GM12878 (cell line): ENCODE data around the gene DAB2IP. TPM values are rescaled to one million over a fixed set of nuclear protein-coding genes. Genes with fewer than 3 reads are reported as not detected.

Experiments
- ATAC-seq: fragments of 200-7000 bp; cut with Tn5 transposase; 3 replicates; pipeline ENCODE4 v1.9.1; 2020; ENCODE audit warnings: mild to moderate bottlenecking, moderate library complexity
- BruUV-seq: library from RNA; stranded (reverse); fragments of 400-500 nt; replicated peaks from 2 replicates; lab custom pipeline; 2021; lab: Mats Ljungman, UMichigan
- CTCF ChIA-PET: fragments of 300-600 bp; sonication (Branson Sonifier 250); formaldehyde crosslinking; extraction: SDS; loops from one replicate; lab custom pipeline; 2021; ENCODE audit warnings: inconsistent platforms; lab: Yijun Ruan, JAX
- POLR2A ChIA-PET: fragments of 350-600 bp; formaldehyde crosslinking; extraction: SDS; loops from one replicate; lab custom pipeline; 2021; ENCODE audit warnings: inconsistent platforms; lab: Charles Lee
- RAD21 ChIA-PET: fragments of 300-600 bp; sonication (Branson Sonifier 250); formaldehyde crosslinking; loops from one replicate; lab custom pipeline; 2023; ENCODE audit warnings: antibody characterized with exemption; ENCODE audit not compliant: unreplicated experiment; lab: Charles Lee
- SMC1A ChIA-PET: fragments of 300-600 bp; sonication (Branson Sonifier 250); formaldehyde crosslinking; loops from one replicate; lab custom pipeline; 2023; ENCODE audit not compliant: unreplicated experiment, uncharacterized antibody; lab: Charles Lee
- DNase-seq: peaks from one replicate; pipeline ENCODE4 v3.0.0-alpha.2; 2011; ENCODE audit warnings: low read depth, low spot score
- FAIRE-seq: peaks from 3 replicates; lab custom pipeline; 2011; peaks lifted over from hg19 to GRCh38; lab: Jason Lieb, UNC
- H2AFZ ChIP-seq: 2 replicates; pipeline ENCODE4 v1.6.0; 2011; ENCODE audit warnings: low read depth, low read length, control low read depth; ENCODE audit not compliant: control insufficient read depth
- H3K27ac ChIP-seq: 2 replicates; pipeline ENCODE4 v1.5.1; 2011; ENCODE audit warnings: control low read depth; ENCODE audit not compliant: control insufficient read depth, insufficient read depth
- H3K27me3 ChIP-seq, 2 experiments: replicated peaks in 1 of 2; 2 replicates each; pipeline versions ENCODE4 v1.6.0 to v1.6.1; 2011; ENCODE audit warnings: low read length in 1 of 2; ENCODE audit not compliant: control insufficient read depth in 2 of 2, insufficient read depth in 2 of 2
- H3K36me3 ChIP-seq, 2 experiments: 2 replicates each; pipeline ENCODE4 v1.5.1; 2011; ENCODE audit warnings: low read length in 1 of 2; ENCODE audit not compliant: control insufficient read depth in 2 of 2, insufficient read depth in 2 of 2
- H3K4me1 ChIP-seq: 2 replicates; pipeline ENCODE4 v1.6.1; 2011; ENCODE audit warnings: mild to moderate bottlenecking, low read length, moderate library complexity, mixed read lengths; ENCODE audit not compliant: control insufficient read depth, insufficient read depth
- H3K4me2 ChIP-seq: 2 replicates; pipeline ENCODE4 v1.6.0; 2011; ENCODE audit warnings: control low read depth; ENCODE audit not compliant: control insufficient read depth, insufficient read depth
- H3K4me3 ChIP-seq: fragments of 200-600 bp; sonication (generic); 2 replicates; pipeline ENCODE4 v1.5.1; 2016
- H3K79me2 ChIP-seq: 2 replicates; pipeline ENCODE4 v1.6.0; 2011; ENCODE audit warnings: low read length; ENCODE audit not compliant: control insufficient read depth, insufficient read depth
- H3K9ac ChIP-seq: 2 replicates; pipeline ENCODE4 v1.8.0; 2011; ENCODE audit warnings: low read length, control low read depth, mixed read lengths; ENCODE audit not compliant: control insufficient read depth, insufficient read depth
- H3K9me3 ChIP-seq: replicated peaks from 3 replicates; pipeline ENCODE4 v1.5.1; 2011; ENCODE audit warnings: mild to moderate bottlenecking, low read length; ENCODE audit not compliant: control insufficient read depth, insufficient read depth
- H4K20me1 ChIP-seq: 2 replicates; pipeline ENCODE4 v1.6.0; 2011; ENCODE audit not compliant: control insufficient read depth, insufficient read depth
- ASH2L ChIP-seq: fragments of 300-600, 200-600 bp; sonication (generic); IDR thresholded peaks from 2 replicates; pipeline ENCODE4 v1.6.1; 2017; ENCODE audit warnings: low read depth, mild to moderate bottlenecking, borderline replicate concordance
- CEBPB ChIP-seq, 2 experiments: fragments of 150-350 bp in 1 of 2; IDR thresholded peaks; 2 replicates each; pipeline ENCODE4 v1.6.1; 2012 to 2014; ENCODE audit warnings: low read depth in 2 of 2, low read length in 2 of 2, borderline replicate concordance in 1 of 2, inconsistent platforms in 1 of 2
- E2F8 ChIP-seq: fragments of 450-650 bp; IDR thresholded peaks from 2 replicates; pipeline ENCODE4 v1.6.1; 2018; ENCODE audit warnings: mild to moderate bottlenecking, low read depth, moderate library complexity; ENCODE audit not compliant: partially characterized antibody
- EP300 ChIP-seq, 2 experiments: fragments of 150-350 bp in 1 of 2; IDR thresholded peaks; 2 replicates each; pipeline ENCODE4 v1.6.1; 2011 to 2012; ENCODE audit warnings: low read depth in 2 of 2, low read length in 2 of 2, borderline replicate concordance in 1 of 2, improper control_type of control experiment in 1 of 2, inconsistent platforms in 1 of 2; ENCODE audit not compliant: control insufficient read depth in 1 of 2
- FOXK2 ChIP-seq: fragments of 450-650 bp; IDR thresholded peaks from 2 replicates; pipeline ENCODE4 v1.6.1; 2017; ENCODE audit warnings: mild to moderate bottlenecking, moderate library complexity
- GATAD2B ChIP-seq: fragments of 450-650 bp; conservative IDR thresholded peaks from 2 replicates; pipeline ENCODE4 v1.6.1; 2017; ENCODE audit warnings: low read depth, mild to moderate bottlenecking, moderate library complexity
- HDAC6 ChIP-seq: fragments of 200-600 bp; sonication (generic); IDR thresholded peaks from one replicate; pipeline ENCODE4 v1.8.0; 2017; ENCODE audit warnings: antibody characterized with exemption; ENCODE audit not compliant: unreplicated experiment
- MEF2A ChIP-seq: IDR thresholded peaks from 2 replicates; pipeline ENCODE4 v1.6.1; 2011; ENCODE audit warnings: low read depth, mild to moderate bottlenecking, low read length, moderate library complexity; ENCODE audit not compliant: insufficient read depth
- NFYA ChIP-seq: IDR thresholded peaks from 2 replicates; pipeline ENCODE4 v1.6.1; 2011; ENCODE audit warnings: low read depth, mild to moderate bottlenecking, low read length, improper control_type of control experiment, borderline replicate concordance
- SMC3 ChIP-seq: IDR thresholded peaks from 2 replicates; pipeline ENCODE4 v1.6.1; 2011; ENCODE audit warnings: low read length, improper control_type of control experiment, borderline replicate concordance
- TCF3 ChIP-seq: IDR thresholded peaks from 2 replicates; pipeline ENCODE4 v1.6.1; 2012; ENCODE audit warnings: low read depth, mild to moderate bottlenecking, low read length, borderline replicate concordance; ENCODE audit not compliant: insufficient read depth
- WGBS: methylation state at CpG from one replicate; pipeline ENCODE4 v1.1.6; 2016; ENCODE audit warnings: low lambda C conversion rate; ENCODE audit not compliant: insufficient replicate concordance, insufficient coverage; ENCODE audit errors: missing lambda C conversion rate; 5-methylcytosine and 5-hydroxymethylcytosine counted together
- in situ Hi-C: fragments of 300-500 bp; cut with MboI; formaldehyde crosslinking; loops from 9 replicates; pipeline ENCODE4 v1.14.3; 2018; ENCODE audit warnings: mixed read lengths
- intact Hi-C: fragments of 100-400 bp; cut with micrococcal nuclease; formaldehyde crosslinking; loops from one replicate; pipeline ENCODE4 v1.14.2; 2022; ENCODE audit not compliant: unreplicated experiment
- polyA plus RNA-seq, 11 experiments: library from polyadenylated mRNA; depleted of rRNA in 4 of 11; unstranded in 6 of 11; stranded (reverse) in 5 of 11; fragments of >200 nt; fragmentation: Nextera tagmentation in 4 of 11; fragmentation: Illumina TruSeq in 1 of 11; extraction: Ambion mirVana in 4 of 11; extraction: Trizol in 1 of 11; gene quantifications; 1 replicate in 1 of 11; 2 replicates in 10 of 11; pipeline versions ENCODE4 v1.2.1 to v1.2.3, GENCODE V29; 2011 to 2016; ENCODE audit warnings: inconsistent platforms in 2 of 11, missing spikeins in 2 of 11, low read depth in 1 of 11
- total RNA-seq, 4 experiments: library from RNA; depleted of rRNA in 3 of 4; stranded (reverse); fragments of >200 nt in 3 of 4; fragmentation: Illumina TruSeq in 1 of 4; extraction: Trizol in 1 of 4; gene quantifications; 2 replicates each; pipeline versions ENCODE4 v1.2.1 to v1.2.3, GENCODE V29; 2013 to 2021

DAB2IP gene
- total and polyA plus RNA-seq, 10 of the 15 experiments (the other 5 are each of a cell fraction or from before 2014, with no cell fraction given) = 0.03 to 0.38 (median 0.14) TPM; not detected in 6

GRCh38 chr9:121661328-121661727, 9.9 kb downstream of the DAB2IP start (continued):
- TF ChIP-seq ASH2L (no peak), HDAC6 (no peak), FOXK2 (no peak), GATAD2B (no peak), NFYA (no peak), TCF3 (no peak), MEF2A (no peak), SMC3 (no peak), E2F8 (no peak)

GRCh38 chr9:121662359-121662758, 10.9 kb downstream of the DAB2IP start:
- Histone ChIP-seq H3K4me2 (no peak overlapping the region), H3K27ac (no peak overlapping the region), H3K27me3 (peaks cover 1 to 3% of the 10 kb centered on the region in 2 experiments; a peak in 3 of 4 replicates), H3K79me2 (no peaks in the 10 kb centered on the region), H2AFZ (no peak overlapping the region), H4K20me1 (no peaks in the 10 kb centered on the region), H3K4me1 (no peaks in the 10 kb centered on the region), H3K36me3 (no peaks in the 10 kb centered on the region), H3K9ac (no peak overlapping the region), H3K9me3 (no peaks in the 10 kb centered on the region), H3K4me3 (no peak overlapping the region)
- TF ChIP-seq EP300 (IDR thresholded peaks at IDR 0.05; ENCODE audit: borderline replicate concordance in 1 of 2, control insufficient read depth in 1 of 2, low read depth in 2 of 2, low read length in 2 of 2) (no peak), CEBPB (IDR thresholded peaks at IDR 0.05; ENCODE audit: borderline replicate concordance in 1 of 2, low read depth in 2 of 2, low read length in 2 of 2) (no peak)
- ChIA-PET CTCF (interaction anchor here (0.6 kb wide), 1 partner anchor 25 kb away, joined by 3 read pairs; no protein-coding TSS in a partner anchor), SMC1A (no interaction called here), RAD21 (no interaction called here), POLR2A (no interaction called here)
- no peak for FAIRE-seq
- no peak for ATAC-seq
- intact Hi-C loops (no loop called here), in situ Hi-C loops (no loop called here)
- no peak for DNase-seq
- WGBS = 0% methylated on average over 3 of the region's 3 CpGs
- no TSS peak for BruUV-seq
